IMR-90 (cell line): ENCODE measurements around the gene HDAC8. TPM values are rescaled to one million over a fixed set of nuclear protein-coding genes. Genes with fewer than 3 reads are reported as not detected.

Experiments
- ATAC-seq: fragments of 200-7000 bp; cut with Tn5 transposase; 2 replicates; pipeline ENCODE4 v1.9.1; 2020; ENCODE audit warnings: low read depth, mild to moderate bottlenecking, moderate library complexity
- BruUV-seq: library from RNA; stranded (reverse); fragments of 400-500 nt; replicated peaks from 2 replicates; lab custom pipeline; 2021; lab: Mats Ljungman, UMichigan
- CTCF ChIA-PET: fragments of 300-600 bp; formaldehyde crosslinking; extraction: SDS; loops from one replicate; lab custom pipeline; 2021; ENCODE audit warnings: antibody characterized with exemption; lab: Yijun Ruan, JAX
- POLR2A ChIA-PET: fragments of 300-600 bp; sonication (Branson Sonifier 250); formaldehyde crosslinking; loops from one replicate; lab custom pipeline; 2022; ENCODE audit warnings: antibody characterized with exemption; ENCODE audit not compliant: unreplicated experiment; lab: Charles Lee
- DNase-seq: peaks from one replicate; pipeline ENCODE4 v3.0.0; 2013
- H2AFZ ChIP-seq: replicated peaks from 2 replicates; pipeline ENCODE3; 2013; ENCODE audit warnings: low read length, mild to moderate bottlenecking; ENCODE audit not compliant: poor library complexity
- H2AK5ac ChIP-seq: 2 replicates; pipeline ENCODE4 v1.6.1; 2013; ENCODE audit warnings: low read depth, low read length, inconsistent platforms
- H2AK9ac ChIP-seq: replicated peaks from 2 replicates; pipeline ENCODE3; 2013; ENCODE audit warnings: mild to moderate bottlenecking, low read depth, low read length, moderate library complexity; ENCODE audit not compliant: poor library complexity
- H2BK120ac ChIP-seq: 2 replicates; pipeline ENCODE4 v1.6.1; 2013; ENCODE audit warnings: low read depth, low read length, inconsistent platforms
- H2BK15ac ChIP-seq: 3 replicates; pipeline ENCODE4 v1.6.1; 2013; ENCODE audit warnings: low read depth, low read length, inconsistent platforms
- H2BK20ac ChIP-seq: 2 replicates; pipeline ENCODE4 v1.6.1; 2013; ENCODE audit warnings: low read depth, mild to moderate bottlenecking, inconsistent platforms, low read length, moderate library complexity
- H2BK5ac ChIP-seq: 2 replicates; pipeline ENCODE4 v1.6.1; 2013; ENCODE audit warnings: mild to moderate bottlenecking, low read depth, low read length, inconsistent platforms; ENCODE audit not compliant: poor library complexity, severe bottlenecking
- H3K14ac ChIP-seq: replicated peaks from 2 replicates; pipeline ENCODE4 v1.6.1; 2013; ENCODE audit warnings: low read depth, low read length, inconsistent platforms
- H3K18ac ChIP-seq: 2 replicates; pipeline ENCODE4 v1.6.1; 2013; ENCODE audit warnings: low read depth, low read length, control low read depth
- H3K23ac ChIP-seq: 2 replicates; pipeline ENCODE4 v1.6.1; 2013; ENCODE audit warnings: low read depth, low read length, inconsistent platforms
- H3K27ac ChIP-seq: 2 replicates; pipeline ENCODE4 v1.5.1; 2013; ENCODE audit warnings: mild to moderate bottlenecking, control low read depth, low read length; ENCODE audit not compliant: insufficient read depth
- H3K27me3 ChIP-seq: 2 replicates; pipeline ENCODE4 v1.6.1; 2013; ENCODE audit warnings: low read length; ENCODE audit not compliant: control insufficient read depth, insufficient read depth
- H3K36me3 ChIP-seq: 2 replicates; pipeline ENCODE4 v1.6.1; 2013; ENCODE audit warnings: low read length, mixed read lengths; ENCODE audit not compliant: control insufficient read depth, insufficient read depth
- H3K4ac ChIP-seq: 2 replicates; pipeline ENCODE4 v1.6.1; 2013; ENCODE audit warnings: low read depth, low read length, inconsistent platforms
- H3K4me1 ChIP-seq: 2 replicates; pipeline ENCODE4 v1.6.1; 2013; ENCODE audit warnings: low read length, mixed read lengths; ENCODE audit not compliant: control insufficient read depth, insufficient read depth
- H3K4me2 ChIP-seq: 2 replicates; pipeline ENCODE4 v1.6.1; 2013; ENCODE audit warnings: low read depth, mild to moderate bottlenecking, control low read depth, low read length, moderate library complexity
- H3K4me3 ChIP-seq: 2 replicates; pipeline ENCODE4 v1.5.1; 2013; ENCODE audit warnings: low read depth, mild to moderate bottlenecking, control low read depth, low read length, moderate library complexity; ENCODE audit not compliant: insufficient read depth
- H3K56ac ChIP-seq: 2 replicates; pipeline ENCODE4 v1.6.1; 2013; ENCODE audit warnings: low read length, inconsistent platforms; ENCODE audit not compliant: insufficient read depth; ENCODE audit errors: extremely low read depth
- H3K79me1 ChIP-seq, 2 experiments: 2 replicates each; pipeline ENCODE4 v1.6.1; 2013; ENCODE audit warnings: low read length in 2 of 2, inconsistent platforms in 1 of 2, low read depth in 1 of 2
- H3K9ac ChIP-seq: 2 replicates; pipeline ENCODE4 v1.6.1; 2013; ENCODE audit warnings: low read depth, low read length, control low read depth
- H3K9me1 ChIP-seq: 2 replicates; pipeline ENCODE4 v1.6.1; 2013; ENCODE audit warnings: low read length, inconsistent platforms; ENCODE audit not compliant: insufficient read depth
- H3K9me3 ChIP-seq: 2 replicates; pipeline ENCODE4 v1.6.1; 2013; ENCODE audit warnings: low read length; ENCODE audit not compliant: control insufficient read depth, insufficient read depth
- H4K20me1 ChIP-seq: 2 replicates; pipeline ENCODE4 v1.6.1; 2013; ENCODE audit warnings: low read length, inconsistent platforms; ENCODE audit not compliant: insufficient read depth
- H4K5ac ChIP-seq: 2 replicates; pipeline ENCODE4 v1.6.1; 2013; ENCODE audit warnings: mild to moderate bottlenecking, low read depth, low read length, control low read depth
- H4K8ac ChIP-seq, 2 experiments: 2 replicates each; pipeline ENCODE4 v1.6.1; 2013; ENCODE audit warnings: low read depth in 2 of 2, low read length in 2 of 2, control low read depth in 1 of 2, inconsistent platforms in 1 of 2
- H4K91ac ChIP-seq: 2 replicates; pipeline ENCODE4 v1.6.1; 2013; ENCODE audit warnings: low read depth, low read length, inconsistent platforms; ENCODE audit not compliant: insufficient read depth
- CHD1 ChIP-seq: IDR thresholded peaks from 2 replicates; pipeline ENCODE4 v1.6.1; 2012; ENCODE audit warnings: low read depth, low read length, improper control_type of control experiment
- MAZ ChIP-seq: IDR thresholded peaks from 2 replicates; pipeline ENCODE4 v1.6.1; 2012; ENCODE audit warnings: low read depth, mild to moderate bottlenecking, low read length, improper control_type of control experiment, moderate library complexity, borderline replicate concordance
- RFX5 ChIP-seq: IDR thresholded peaks from 2 replicates; pipeline ENCODE4 v1.8.0; 2012; ENCODE audit warnings: low read depth, mild to moderate bottlenecking, low read length, moderate library complexity
- dilution Hi-C: fragments of 300-500 bp; cut with HindIII; formaldehyde crosslinking; loops from one replicate; pipeline ENCODE4 v1.14.3; 2018; ENCODE audit warnings: low sequenced_read_pairs; ENCODE audit not compliant: unreplicated experiment
- in situ Hi-C: fragments of 300-500 bp; cut with MboI; formaldehyde crosslinking; loops from 3 replicates; pipeline ENCODE4 v1.14.3; 2019; ENCODE audit warnings: low sequenced_read_pairs, inconsistent platforms, mixed read lengths
- intact Hi-C: fragments of 100-400 bp; cut with micrococcal nuclease; formaldehyde crosslinking; loops from 2 replicates; pipeline ENCODE4 v1.10.0; 2022
- polyA plus RNA-seq, 3 experiments: library from polyadenylated mRNA; depleted of rRNA; stranded (reverse); fragments of >200 nt; gene quantifications; 2 replicates each; pipeline ENCODE4 v1.2.3, GENCODE V29; 2012; ENCODE audit warnings: low replicate concordance in 1 of 3
- total RNA-seq: library from RNA; depleted of rRNA; stranded (reverse); fragments of >200 nt; gene quantifications from 2 replicates; pipeline ENCODE4 v1.2.3, GENCODE V29; 2012
- TF ChIP-seq, protein P1 (sequence below): conservative IDR thresholded peaks from 2 replicates; pipeline ENCODE4 v1.5.1; 2012; ENCODE audit warnings: mild to moderate bottlenecking, low read depth, low read length, improper control_type of control experiment
- TF ChIP-seq, protein P2 (sequence below): fragments of 150-350 bp; IDR thresholded peaks from 2 replicates; pipeline ENCODE4 v1.6.1; 2017; ENCODE audit warnings: mild to moderate bottlenecking, antibody characterized with exemption, low read length, low read depth

HDAC8 gene
- total and polyA plus RNA-seq, 2 of the 4 experiments (the other 2 are of a cell fraction) = 16.1 to 28.5 TPM

DNA sequence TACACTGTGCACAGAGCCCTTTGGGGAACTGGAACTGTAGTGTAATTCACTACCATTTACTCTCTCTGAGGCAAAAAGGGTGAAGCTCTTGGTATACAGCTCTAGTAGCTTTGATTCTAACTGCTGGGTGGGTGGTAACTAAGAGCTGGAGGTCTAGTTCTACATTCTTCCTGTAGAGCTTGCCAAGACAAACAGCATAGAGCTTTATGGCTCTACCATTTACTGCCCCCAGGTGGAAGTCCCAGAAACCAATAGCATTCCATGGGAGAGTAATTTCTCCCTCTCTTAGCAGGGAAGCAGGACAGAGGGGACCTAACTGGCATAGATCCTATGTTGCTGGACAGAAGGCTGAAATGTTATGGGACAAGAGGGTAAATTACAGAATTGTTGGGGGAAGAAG lies 26.7 kb downstream of the HDAC8 start:
- Histone ChIP-seq H2AK9ac (no peak overlapping the region), H4K91ac (no peak overlapping the region), H3K27me3 (peaks cover 7% of the 10 kb centered on the region; the same call in 1 of the 2 replicates), H3K23ac (no peak overlapping the region), H3K4me3 (no peak overlapping the region), H2AFZ (no peak overlapping the region), H3K4me1 (no peaks in the 10 kb centered on the region), H3K18ac (no peak overlapping the region), H2BK120ac (no peak overlapping the region), H3K4ac (no peak overlapping the region), H4K5ac (no peak overlapping the region), H3K9me1 (no peaks in the 10 kb centered on the region; the same call in 1 of the 2 replicates), H2BK15ac (no peak overlapping the region), H3K36me3 (peaks cover 2% of the 10 kb centered on the region; the same call in 1 of the 2 replicates), H2AK5ac (no peak overlapping the region), H2BK20ac (no peak overlapping the region), H4K20me1 (no peaks in the 10 kb centered on the region), H3K4me2 (no peak overlapping the region), H3K27ac (no peak overlapping the region), H2BK5ac (no peak overlapping the region), H4K8ac (no peak overlapping the region), H3K9me3 (no peaks in the 10 kb centered on the region), H3K9ac (no peak overlapping the region), H3K56ac (no peak overlapping the region), H3K79me1 (no peaks in the 10 kb centered on the region), H3K14ac (no peak overlapping the region)
- ChIA-PET POLR2A (no interaction called here), CTCF (interaction anchor here (0.5 kb wide), 1 partner anchor 27 kb away, joined by 4 read pairs; no protein-coding TSS in a partner anchor)
- in situ Hi-C loops = loop anchor here (25.0 kb wide), 1 partner anchor 534 kb away; no protein-coding TSS in a partner anchor
- intact Hi-C loops = loop anchor here (10.0 kb wide), 1 partner anchor 531 kb away; no protein-coding TSS in a partner anchor
- TF ChIP-seq MAZ = no peak
- TF ChIP-seq, protein P1, sequence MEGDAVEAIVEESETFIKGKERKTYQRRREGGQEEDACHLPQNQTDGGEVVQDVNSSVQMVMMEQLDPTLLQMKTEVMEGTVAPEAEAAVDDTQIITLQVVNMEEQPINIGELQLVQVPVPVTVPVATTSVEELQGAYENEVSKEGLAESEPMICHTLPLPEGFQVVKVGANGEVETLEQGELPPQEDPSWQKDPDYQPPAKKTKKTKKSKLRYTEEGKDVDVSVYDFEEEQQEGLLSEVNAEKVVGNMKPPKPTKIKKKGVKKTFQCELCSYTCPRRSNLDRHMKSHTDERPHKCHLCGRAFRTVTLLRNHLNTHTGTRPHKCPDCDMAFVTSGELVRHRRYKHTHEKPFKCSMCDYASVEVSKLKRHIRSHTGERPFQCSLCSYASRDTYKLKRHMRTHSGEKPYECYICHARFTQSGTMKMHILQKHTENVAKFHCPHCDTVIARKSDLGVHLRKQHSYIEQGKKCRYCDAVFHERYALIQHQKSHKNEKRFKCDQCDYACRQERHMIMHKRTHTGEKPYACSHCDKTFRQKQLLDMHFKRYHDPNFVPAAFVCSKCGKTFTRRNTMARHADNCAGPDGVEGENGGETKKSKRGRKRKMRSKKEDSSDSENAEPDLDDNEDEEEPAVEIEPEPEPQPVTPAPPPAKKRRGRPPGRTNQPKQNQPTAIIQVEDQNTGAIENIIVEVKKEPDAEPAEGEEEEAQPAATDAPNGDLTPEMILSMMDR = 0 out of 2 replicates have a peak, but pooled peaks have one; percentile 10
- TF ChIP-seq CHD1 = no peak
- TF ChIP-seq RFX5 = no peak
- TF ChIP-seq, protein P2, sequence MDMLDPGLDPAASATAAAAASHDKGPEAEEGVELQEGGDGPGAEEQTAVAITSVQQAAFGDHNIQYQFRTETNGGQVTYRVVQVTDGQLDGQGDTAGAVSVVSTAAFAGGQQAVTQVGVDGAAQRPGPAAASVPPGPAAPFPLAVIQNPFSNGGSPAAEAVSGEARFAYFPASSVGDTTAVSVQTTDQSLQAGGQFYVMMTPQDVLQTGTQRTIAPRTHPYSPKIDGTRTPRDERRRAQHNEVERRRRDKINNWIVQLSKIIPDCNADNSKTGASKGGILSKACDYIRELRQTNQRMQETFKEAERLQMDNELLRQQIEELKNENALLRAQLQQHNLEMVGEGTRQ = no peak
- no peak for DNase-seq
- ATAC-seq = no peak
- dilution Hi-C loops = no loop called here
- no TSS peak for BruUV-seq
